NCI-H2171 treated with DMSO at 0.1 percent for 48 hours (cell line): ENCODE data around the gene GPR39.

Experiments
- DNase-seq: peaks from one replicate; lab custom pipeline; 2025; lab: John Stamatoyannopoulos, UW

Gene GPR39

DNA sequence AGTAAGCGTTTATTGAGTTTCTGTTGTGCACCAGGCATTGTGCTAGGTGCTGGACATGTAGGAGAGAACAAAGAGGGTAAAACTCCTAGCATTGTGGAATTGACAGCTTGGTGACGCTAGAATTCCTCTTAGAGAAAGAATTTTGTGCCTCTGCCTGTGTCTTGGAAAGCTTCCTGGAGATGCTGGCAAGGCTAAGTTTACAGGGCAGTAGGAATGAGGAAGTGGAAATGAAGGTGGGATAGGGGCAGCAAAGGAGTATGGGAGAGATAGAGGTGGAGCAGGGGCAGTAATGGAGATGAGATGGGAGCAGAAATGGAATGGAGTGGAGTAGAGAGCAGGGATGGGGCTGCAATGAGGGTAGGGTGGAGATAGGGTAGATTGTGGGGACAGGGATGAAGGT is 29.8 kb downstream of the GPR39 start:
- DNase-seq: no peak

- DNase-seq: no peak
Measured at GRCh38 chr2:132448331-132448730, 31.7 kb downstream of the GPR39 start.

- no peak for DNase-seq
Measured at GRCh38 chr2:132448771-132449170, 32.2 kb downstream of the GPR39 start.

GRCh38 chr2:132449868-132450267 is 33.3 kb downstream of the GPR39 start:
- DNase-seq: no peak

DNA sequence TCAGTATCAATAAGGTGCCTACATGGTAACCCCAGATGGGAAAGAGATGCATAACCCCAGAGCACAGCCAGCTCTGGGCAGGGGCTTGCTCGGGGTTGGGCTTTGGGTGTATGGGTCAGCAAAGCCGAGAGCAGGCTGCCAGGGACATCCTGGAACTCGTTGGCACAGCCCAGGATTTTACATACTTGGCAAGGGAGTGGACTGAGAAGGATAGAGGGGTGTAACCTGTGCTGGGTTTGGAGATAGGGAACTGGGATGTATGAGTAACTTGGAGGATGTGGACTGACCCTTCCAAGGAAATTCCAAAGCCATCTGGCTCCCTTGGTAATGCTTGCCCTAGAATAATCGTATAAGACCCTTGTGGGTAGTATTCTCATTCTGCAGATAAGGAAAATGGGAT is 44.2 kb downstream of the GPR39 start:
- DNase-seq: no peak

- no peak for DNase-seq
Measured at GRCh38 chr2:132462236-132462635, 45.6 kb downstream of the GPR39 start.

DNA sequence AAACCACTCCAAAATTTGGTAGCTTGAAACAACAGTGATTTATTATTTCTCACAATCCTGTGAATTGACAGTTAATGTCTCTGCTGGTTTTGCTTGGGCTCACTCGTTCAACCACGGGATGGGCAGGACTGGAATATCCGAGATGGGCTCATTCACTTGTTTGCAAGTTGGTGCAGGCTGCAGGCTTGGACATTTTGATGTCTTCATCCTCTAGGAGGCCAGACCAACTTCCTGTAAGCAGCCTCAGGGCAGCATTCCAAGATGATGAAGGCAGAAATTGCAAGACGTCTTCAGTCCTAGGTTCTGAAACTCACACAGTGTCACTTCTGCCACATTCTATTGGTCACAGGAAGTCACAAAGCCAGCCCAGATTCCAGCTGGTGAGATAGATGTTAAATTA is 47.1 kb downstream of the GPR39 start:
- no peak for DNase-seq

GRCh38 chr2:132465917-132466316 is 49.3 kb downstream of the GPR39 start:
- no peak for DNase-seq

DNA sequence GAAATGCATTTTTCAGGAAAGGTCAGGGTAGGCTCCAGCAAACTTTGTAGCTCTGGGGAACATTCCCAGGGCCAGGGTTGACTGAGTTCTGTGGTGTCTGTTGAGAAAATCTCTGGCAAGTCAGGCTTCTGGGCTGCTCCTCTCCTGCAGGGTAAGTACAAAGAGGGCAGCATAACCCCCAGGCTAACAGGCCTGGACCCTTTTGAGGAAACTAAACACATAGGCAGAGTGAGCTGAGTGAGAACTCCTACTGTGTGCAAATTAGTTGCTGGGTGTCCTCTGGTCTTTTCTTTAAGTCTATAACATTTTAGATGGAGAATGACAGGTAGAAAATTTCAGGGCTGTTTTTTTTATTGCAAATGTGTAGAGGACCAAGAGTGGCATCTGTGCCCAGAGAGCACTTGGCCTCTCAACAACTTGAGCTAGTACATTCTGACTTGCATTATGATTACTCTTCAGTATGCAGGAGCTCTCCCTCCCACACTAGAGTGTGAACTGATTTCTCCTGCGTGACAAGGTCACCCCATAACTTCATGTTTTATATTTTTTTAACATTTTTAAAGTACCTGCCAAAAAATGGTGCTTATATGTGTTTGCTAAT is 49.9 kb downstream of the GPR39 start:
- no peak for DNase-seq

GRCh38 chr2:132468821-132469675 is 52.4 kb downstream of the GPR39 start:
- DNase-seq: no peak

GRCh38 chr2:132470746-132471145 is 54.1 kb downstream of the GPR39 start:
- no peak for DNase-seq

DNA sequence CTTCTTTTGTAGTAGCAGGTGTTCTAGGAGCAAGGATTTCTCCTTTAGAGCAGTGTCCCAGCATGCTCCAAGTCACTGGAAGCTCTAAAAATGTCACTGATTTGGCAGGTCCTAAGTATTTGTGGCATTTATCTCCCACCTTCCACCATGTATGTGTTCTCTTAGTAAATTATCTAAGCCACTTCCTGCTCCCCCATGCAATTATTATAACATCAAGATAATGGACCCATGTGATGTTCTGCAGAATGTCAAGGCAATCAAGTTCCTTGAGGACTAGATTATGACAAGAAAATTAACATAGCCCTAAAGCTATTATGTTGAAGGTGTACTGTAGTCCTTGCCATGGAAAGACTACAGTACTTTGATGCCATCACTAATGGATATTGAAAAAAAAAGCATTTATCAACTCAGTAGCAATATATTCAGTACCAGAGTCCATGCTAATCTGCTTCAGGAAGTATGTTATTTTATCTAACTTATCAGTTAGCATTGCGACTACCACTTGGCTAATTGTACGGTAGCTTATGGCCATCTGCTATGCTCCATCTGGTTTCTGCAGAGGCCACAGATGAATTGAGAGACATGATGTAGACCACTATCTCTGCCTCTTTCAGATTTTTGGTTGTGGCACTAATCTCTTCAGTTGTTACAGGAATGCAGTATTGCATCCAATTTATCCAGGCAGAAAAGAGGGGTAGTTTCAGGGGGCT is 56.7 kb downstream of the GPR39 start:
- DNase-seq: no peak

GRCh38 chr2:132475615-132476014 is 59.0 kb downstream of the GPR39 start:
- DNase-seq: no peak

DNA sequence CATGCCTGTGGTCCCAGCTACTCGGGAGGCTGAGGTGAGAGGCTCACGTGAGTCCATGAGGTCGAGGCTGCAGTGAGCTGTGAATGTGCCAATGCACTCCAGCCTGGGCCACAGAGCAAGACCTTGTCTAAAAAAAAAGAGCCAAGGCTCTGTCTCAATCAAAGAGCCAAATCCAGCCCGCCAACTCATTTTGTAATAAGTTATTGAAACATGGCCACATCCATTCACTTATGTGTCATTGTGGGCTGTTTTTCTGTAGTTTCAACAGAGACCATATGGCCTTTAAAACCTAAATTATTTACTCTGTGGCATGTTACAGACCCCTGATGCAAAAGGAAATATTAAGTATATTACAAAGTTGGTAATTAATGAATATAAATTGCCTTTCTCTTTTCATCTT is 60.8 kb downstream of the GPR39 start:
- no peak for DNase-seq

GRCh38 chr2:132477962-132478361 is 61.4 kb downstream of the GPR39 start:
- no peak for DNase-seq

- no peak for DNase-seq
Measured at GRCh38 chr2:132478461-132479105, 62.0 kb downstream of the GPR39 start.

DNA sequence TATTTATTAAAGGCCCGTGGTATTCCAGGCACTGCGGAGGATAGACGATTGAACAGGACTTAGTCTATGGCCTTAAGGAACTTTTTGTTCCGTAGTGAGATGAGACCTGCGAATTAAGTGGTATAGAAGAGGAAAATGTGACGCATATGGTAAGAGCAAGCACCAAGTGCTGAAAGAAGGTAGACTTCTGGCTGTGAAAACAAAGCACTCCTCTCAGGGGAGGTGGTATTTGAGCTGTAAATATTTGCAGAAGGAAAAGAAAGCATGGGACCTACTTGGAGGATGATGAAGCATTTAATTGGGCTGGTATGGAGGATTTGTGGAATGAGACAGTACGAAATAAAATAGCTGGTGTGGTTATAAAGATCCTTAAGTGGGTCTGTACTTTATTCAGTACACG is 62.5 kb downstream of the GPR39 start:
- DNase-seq: no peak

DNA sequence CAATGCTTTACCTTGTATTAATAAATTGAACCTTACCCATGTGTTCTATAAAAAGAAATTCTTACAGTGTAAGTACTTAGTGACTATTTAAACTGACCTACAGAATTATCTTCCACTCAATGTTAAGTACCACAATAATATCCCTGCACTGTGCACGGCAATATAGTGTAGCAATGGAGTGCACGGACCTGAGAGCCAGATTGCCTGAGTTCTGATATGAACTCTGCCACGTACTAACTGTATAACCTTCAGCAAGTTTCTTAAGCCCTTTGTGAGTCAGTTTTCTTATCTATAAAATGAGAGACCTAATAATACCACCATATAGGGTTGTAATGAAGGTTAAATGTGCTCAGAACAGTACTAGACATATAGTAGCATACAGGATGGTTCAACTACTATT is 66.2 kb downstream of the GPR39 start:
- no peak for DNase-seq

GRCh38 chr2:132484144-132484543 is 67.5 kb downstream of the GPR39 start:
- DNase-seq: no peak

DNA sequence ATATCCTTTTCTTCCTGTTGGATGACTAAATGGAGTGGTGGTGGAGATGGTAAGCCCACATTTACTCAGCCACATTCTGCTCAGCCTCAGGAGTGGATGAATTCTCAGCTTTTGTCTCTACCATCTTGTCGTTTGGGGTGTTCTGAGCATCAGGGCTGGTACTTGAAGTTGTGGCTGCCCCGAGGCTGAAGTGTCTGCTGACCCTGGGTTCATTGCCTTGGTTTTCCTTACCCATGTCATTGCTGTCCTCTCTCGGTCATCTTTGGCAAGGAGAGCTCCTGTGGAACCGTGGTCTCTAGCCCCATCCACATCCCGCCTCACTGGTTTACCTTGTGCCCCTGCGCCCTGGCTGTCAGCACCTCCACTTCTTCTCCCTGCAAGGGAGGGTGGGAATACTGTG is 71.9 kb downstream of the GPR39 start:
- DNase-seq: no peak

GRCh38 chr2:132489150-132489549 is 72.5 kb downstream of the GPR39 start:
- DNase-seq: no peak

DNA sequence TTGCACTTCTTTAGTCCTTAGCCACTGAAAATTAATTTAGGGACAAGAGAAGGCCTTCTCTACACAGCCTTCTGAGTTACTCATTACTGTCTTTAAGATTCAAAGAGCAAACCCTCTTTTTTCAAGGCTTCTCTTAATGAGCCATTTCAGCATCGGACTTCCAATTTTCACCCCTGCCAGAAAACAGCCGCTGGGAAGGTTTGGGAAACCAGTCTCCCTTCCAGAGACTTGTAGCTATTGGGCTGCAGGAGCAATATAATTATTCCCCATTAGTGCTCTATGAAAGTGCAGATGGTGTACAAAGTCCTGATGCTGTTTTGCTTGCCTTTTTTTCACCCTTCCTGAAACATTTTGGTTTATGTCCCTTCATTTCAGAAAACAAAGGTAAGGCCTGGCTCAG is 79.3 kb downstream of the GPR39 start:
- DNase-seq: no peak

- DNase-seq: no peak
Measured at GRCh38 chr2:132496555-132496954, 80.0 kb downstream of the GPR39 start.
